Anterior cingulate cortex (tissue), 58 donors: ENCODE results near the gene TEX29.

ENCODE experiments used
- DNase-seq, 58 donors: peaks; one replicate each; lab custom pipeline; 2025; lab: John Stamatoyannopoulos, UW

Gene TEX29

DNA sequence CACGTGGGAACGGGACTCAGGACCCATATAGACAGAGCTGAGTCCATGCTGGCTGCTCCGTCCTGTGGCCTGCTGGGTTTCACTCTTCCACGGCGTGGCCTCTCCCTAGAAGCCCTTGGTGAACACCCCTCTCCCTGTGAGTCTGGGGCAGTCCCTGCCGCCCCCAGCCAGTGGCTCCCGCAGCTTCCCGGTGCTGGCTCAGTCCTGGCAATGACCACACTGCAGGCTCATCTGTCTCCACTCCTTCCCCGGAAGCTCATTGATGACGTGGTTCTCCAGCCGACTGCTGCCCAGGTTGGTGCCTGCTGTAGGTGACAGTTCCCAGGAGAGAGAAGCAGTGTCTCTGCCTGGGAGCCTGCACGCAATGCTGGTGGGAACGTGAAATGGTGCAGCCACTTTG is 2.1 kb upstream of the TEX29 start:
- no peak for DNase-seq

DNA sequence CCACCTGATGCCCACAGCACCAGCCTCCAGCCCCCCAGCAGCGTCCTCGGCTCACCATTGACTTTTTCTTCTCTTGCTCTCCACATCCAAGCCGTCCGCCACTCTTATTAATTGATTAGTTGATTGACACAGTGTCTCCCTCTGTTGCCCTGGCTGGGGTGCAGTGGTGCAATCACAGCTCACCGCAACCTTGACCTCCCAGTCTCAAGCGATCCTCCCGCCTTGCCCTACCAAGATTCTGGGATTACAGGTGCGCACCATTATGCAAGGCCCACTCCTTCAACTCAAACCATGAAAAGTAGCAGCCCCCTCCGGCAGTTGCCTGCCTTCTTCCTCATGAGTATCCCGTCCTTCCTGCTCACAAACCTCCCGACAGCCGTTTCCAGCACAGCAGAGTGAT is 921 bp upstream of the TEX29 start:
- DNase-seq = no peak

DNA sequence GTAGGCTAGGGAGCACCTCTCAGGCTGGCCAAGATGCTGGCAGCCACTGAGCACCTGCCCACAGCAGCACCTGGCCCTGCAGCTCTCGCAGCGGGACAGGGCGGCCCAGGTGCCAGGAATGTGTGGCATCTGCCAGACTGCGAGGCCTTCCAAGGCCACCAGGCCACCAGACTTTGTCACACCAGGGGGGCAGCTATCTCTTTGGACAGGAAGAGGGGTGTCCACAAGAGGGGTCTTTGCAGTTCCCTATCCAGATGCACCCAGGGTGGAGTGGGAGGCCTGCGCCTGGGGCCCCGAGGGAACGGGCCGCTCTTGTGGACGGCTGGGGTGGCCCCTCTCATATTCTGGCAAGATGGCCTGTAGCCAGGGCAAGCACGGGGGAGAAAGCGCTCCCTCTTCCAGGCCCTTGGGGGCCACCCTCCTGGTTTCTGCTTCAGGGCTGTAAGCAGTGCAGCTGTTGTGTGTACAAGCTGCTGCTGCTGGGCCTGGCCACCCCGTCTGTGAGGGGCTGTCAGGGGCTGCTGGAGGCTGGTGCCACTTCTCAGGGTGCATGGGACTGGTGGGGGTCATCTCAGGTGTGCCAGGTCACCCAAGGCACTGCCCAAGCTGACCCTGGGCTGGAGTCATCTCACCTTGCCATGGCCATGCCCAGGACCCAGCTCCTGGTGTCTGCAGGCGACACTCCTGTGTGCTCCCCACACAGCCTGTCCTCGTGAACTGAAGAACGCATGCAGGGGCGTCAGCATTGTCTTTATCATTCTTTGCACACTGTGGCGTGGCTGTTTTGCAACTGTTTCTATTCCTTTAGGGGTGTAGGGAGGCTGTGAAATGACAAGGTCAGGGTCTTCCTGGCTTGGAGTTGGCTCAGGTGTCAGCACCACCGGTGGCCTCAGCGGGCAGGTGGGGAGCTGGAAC is 1.8 kb downstream of the TEX29 start:
- no peak for DNase-seq

DNA sequence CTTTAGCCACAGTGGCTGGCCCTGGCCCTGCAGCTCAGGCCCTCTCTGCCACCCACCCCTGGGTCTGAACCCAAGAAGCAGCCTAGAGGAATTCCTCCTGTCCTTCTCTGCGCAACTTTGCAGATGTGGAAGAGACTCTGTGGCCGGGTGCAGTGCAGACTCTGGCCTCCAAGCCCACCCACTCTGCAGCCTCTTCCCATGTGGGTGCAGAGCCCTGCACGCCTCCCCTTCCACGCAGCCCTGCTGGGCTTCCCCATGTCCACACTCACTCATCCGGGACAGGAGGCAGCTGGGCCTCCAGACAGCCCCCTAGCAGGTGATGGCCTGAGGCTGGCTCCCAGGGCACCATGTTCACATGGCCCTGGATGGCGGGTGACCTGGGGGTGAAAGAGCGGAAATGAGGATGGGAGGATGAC is 2.5 kb downstream of the TEX29 start:
- no peak for DNase-seq

DNA sequence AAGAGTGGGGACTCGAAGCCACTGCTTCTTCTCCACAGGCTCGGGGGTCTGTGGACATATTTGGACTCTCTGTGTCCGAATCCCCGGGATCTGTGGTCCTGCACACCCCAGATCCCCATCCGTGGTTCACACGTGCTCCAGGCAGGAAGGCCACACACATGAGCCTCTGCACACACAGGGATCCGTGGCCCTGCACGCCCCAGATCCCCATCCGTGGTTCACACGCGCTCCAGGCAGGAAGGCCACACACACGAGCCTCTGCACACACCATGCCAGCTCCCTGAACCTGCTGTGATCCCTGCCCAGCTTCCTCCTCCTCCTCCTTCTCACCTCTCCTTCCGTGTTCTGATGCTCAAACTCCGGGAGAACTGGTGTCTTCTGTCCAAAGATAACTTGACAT is 3.1 kb downstream of the TEX29 start:
- DNase-seq = no peak

DNA sequence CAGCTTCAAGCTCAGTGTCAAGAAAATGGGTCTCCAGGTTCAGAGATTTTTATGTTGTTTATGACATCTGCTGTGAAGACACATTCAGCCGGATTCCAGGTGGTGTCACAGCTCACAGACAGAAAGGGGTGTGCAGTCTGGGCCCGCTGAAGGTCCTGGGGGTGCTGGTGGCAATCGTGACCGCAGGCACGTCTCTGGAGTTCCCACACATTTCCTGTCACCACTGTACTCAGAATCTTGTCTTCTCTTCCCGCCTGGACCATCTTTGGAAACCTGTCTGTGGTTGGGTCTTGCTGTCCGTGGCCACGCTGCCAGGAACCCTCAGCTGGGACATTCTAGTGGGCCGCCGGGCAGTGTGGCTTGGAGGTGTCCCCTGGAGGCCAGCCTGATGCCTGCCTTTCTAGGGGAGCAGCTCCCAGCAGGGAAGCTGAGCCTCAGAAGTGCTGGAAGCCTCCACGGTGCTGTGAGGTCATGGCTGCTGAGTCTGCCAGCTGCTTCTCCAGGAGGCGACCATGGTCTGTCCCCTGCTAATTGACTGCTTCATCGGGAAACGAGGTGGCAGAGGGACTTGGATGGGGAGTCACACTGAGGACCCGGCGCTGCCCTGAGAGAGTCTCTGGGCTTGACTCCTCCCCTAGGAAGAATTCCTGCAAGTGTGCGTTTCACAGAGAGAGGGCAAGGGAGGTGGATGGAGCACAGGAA is 3.7 kb downstream of the TEX29 start:
- no peak for DNase-seq

DNA sequence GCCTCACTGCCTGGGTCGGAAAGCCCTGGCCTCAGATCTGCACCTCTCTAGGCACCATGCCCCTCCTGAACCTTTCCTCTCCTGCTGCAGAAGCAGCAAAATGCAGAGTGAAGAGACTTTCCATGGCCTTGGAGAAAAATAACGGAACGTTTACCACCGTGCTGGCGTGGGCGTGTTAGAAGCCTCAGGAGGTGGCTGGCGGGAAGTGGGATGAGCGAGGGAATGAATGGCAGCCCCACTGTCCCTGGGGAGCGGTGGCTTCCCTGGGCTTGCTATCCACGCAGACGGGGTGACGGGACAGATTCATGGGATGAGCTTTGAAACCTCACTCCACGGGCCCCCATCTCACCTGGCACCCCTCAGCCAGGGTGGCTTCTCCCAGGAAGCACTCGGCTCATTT is 4.3 kb downstream of the TEX29 start:
- no peak for DNase-seq

DNA sequence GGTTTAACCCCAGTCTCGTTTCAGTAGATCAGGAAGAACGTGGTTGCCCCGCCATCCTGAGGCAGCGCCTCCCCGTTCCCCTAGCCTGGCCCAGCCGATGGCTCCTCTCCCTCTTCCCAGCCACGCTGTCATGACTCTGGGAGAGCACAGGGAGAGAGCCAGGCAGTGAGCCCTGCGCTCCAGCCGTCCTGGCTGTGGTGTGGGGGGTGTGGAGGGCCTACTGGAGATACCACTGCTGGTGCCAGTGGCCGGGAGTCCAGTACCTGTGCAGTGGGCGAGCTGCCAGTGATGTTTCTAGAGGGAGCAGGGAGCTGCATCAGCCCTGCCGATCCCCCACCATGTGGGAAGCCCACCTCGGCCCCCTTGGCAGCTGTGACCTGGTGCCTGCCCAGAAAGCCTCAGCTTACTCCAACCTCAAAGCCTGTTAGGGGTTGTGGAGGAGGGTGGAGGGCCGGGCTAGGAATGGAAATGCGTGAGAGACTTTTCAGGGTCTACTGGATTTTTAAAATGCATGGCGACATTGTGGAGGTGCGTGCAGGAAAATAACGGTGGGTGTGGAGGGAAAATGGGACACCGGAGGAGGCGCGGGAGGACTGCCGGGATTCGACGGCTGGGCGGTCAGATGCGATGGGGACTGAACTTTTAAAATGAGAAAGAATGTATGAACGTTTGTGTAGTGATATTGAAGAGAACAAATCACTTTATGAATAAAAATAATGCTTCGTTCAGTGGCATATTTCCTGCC is 4.9 kb downstream of the TEX29 start:
- no peak for DNase-seq

DNA sequence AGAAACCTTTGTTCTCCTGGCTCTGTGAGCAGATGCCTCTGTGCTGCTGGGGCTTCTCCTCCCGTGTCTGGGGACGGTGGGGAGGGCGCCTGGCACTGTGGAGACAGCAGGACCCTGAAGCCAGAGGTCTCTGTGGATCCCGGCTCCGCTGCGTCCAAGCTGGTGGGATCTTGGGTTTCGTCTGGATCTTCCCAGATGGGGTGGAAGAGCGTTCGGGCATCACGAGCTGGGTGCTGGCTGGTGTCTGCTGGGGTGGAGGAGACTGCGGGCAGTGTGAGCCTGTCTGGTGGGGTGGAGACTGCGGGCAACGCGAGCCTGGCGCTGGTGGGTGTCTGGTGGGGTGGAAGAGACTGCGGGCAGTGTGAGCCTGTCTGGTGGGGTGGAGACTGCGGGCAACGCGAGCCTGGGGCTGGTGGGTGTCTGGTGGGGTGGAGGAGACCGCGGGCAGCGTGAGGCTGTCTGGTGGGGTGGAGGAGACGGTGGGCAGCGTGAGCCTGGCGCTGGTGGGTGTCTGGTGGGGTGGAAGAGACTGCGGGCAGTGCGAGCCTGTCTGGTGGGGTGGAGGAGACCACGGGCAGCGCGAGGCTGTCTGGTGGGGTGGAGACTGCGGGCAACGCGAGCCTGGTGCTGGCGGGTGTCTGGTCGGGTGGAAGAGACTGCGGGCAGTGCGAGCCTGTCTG is 5.6 kb downstream of the TEX29 start:
- DNase-seq = no peak

DNA sequence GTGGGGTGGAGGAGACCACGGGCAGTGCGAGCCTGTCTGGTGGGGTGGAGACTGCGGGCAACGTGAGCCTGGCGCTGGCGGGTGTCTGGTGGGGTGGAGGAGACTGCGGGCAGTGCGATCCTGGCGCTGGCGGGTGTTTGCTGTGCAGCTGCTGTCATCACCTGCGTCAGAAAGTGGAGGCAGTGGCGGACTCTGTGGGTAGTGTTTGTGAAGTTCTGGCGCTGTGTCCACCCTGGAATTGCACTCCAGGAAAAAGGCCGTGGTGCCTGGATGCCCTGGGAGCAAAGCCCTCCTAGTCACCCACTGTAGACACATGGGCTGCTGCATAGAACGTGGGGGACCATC is 6.2 kb downstream of the TEX29 start:
- DNase-seq = peak in 4 of 58 donors; percentile 18 to 56 (median 46)

DNA sequence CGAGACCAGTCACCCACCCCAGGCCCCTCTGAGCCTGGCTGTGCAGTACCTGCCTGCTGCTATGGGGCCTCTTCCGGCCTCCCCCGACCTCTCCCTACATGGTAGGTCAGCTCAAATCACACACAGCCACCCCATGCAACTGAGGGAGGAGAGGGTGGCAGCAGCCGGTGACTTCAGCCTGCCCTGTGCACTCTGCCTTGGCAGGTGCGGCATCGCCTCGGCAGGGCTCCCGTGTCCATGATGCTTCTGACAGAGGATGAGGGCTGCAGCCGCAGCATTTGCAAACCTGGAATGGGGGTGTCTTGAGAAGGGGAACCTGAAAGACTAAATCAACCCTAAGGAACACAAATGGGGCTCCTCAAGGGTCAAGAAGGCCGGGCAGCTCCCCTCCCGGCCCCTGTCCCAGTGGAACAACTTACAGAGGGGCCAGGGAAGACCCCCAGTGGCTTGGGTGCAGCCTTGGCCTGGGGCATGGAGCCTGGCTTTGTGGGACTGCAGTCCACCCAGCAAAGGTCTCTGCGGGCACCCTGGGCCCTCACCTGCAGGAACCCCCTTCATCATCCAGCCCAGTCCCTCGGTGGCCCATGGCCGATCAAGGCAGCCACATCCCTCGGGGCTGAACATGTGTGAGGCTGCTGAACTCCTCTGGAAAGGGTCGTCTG is 6.7 kb downstream of the TEX29 start:
- no peak for DNase-seq

DNA sequence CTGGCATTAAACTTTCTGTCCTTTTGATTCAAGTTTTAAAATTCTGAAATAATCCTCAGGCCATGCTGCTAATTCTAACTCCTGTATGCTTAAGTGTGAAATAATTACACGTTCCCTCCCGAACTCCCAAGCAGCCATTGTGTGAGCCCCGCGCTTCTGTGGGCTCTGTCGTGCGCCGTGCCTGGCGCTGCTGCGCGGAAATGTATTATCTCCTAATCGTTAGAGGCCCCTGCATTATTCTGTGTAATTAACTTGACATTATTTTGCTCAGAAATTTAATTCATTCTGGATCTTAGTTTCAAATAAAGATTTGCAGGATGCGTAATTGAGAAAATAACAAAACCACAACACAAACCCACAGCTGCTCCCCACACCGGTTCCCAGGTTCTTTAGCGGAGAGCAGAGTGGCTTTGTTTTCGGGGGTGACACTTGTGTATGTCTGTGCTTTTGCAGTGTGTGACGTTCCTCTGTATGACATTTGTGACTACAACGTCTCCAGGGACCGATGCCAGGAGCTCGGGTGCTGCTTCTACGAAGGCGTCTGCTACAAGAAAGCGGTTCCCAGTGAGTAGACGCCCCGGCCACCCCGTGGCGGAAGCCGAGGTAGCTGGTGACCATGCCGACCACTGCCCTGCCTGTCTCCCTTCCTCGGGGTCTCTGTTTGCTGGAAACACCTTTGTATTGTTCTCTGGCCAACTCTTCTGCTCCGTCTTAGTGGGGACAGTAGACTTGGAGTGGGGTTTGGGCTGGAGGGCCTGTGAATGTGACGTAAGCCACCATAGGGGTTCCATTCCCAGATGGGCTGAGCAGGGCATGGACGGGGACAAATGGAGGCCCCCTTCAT is 7.5 kb downstream of the TEX29 start:
- DNase-seq = no peak

DNA sequence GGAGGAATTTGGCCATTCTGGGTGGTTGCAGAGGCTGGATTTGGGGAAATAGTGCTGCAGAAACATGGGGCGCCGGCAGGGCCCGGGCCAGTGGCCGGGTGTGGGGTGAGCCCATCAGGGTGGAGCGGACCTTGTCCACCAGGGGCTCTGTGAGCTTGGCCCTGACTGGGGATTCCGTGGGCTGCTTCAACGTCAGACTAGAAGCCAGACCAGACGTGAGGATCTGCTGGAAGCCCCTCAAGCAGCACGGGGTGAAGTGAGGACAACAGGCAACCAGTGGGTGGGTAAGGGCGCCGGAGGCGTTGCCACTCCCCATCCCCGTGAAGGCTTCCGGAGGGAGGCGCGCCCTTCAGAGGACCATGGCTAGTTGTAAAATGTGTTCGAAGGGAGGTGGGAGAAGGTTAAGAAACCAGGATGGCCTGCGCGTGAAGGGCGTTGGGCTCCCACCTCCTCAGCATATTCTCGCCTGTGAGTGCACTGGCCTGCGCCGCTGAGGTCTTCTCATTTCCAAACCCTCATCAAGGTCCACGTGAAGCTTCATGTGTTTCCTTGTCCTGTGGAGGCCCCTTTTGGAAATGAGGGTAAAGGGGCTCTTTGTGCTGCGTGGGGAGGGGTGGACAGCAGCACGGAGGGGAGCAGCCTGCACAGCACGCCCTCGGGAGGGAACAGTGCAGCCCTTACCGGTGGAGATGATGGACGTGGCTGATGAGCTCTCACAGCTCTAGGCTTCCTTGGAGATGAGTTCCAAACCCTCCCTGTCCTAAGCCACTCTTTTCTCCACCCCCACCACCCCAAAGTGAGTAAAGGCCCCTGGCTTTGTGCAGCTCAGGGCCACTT is 8.3 kb downstream of the TEX29 start:
- DNase-seq = no peak

DNA sequence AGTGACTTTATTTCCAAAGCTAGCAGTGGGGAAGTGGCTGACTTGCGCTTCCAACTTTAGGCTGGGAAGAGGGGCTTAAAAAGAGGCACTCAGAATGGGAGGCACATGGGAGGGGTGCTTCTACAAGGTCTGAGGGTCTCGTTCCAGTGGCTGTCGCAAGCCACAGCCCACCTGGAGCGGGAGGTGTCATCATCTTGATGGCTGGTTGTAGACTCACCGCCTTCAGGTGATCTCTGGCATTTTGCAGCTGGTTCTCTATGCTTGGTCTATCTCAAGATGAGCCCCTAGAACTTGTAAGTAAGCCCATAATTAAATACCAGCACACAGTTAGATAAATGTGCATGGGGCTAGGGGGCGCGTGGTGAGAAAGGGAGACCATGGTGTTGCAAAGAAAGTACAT is 9.2 kb downstream of the TEX29 start:
- DNase-seq = no peak

DNA sequence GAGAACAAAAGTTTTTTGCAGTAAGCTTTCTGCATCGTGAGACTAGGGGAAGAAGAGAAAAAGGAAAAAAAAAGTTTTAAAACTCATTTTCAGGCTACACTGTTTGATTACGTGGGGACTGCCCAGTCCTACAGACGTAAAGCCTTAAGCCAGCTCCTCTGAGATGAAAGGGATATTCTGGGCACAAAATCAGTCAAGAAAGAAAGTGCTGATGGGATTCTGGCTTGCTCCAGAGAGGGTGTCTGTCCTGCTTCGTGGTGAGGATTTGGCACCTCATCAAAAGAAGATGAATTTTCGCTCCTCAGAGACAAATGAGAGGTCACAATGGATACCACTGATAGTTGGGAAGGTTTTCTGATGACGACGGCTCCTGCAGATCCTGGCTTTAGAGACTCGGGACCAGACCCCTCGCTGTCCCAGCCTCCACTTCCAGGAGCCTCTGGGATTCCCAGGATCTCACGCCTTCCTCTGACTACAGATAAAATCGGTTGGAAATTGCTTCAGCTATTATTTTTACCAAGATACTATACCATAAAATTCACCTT is 9.7 kb downstream of the TEX29 start:
- DNase-seq = no peak

DNA sequence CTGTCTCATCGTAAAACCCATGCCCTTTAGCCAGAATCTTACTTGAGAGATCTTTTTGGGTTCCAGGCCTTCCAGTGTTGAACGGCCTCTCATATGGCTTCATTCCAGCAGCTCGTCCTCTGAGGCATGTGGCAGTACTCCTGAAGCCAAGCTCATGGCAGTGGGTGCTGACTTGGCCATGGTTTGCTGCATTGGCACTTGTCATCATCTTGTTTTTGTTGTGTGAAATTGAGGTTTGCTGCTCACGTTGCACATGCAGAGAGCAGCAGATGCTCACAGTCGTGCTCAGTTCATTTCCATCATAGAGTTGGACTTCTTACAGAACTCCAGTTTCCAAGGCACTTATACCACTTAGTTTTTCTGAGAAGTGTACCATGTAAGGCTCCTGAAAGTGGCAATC is 14.9 kb downstream of the TEX29 start:
- peak in 7 of 58 donors; percentile 18 to 41 (median 27) for DNase-seq

DNA sequence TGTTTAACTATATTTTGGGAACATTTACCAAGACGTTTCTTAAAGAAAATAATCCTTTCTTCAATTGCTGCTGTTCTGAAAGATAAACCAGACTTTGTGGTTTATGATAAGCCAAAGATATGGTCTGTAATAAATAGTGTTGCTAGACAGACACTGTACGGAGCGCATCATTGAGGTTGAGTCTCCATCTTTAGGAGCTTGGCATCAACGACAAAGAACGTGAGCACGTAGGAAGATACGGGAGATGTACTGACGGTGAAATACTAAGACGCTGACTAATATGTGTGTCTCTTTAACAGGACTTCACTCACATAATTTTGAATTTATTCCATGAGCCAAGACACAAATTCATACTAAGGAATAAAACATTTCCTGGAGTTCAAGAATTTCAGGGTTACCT is 16.2 kb downstream of the TEX29 start:
- no peak for DNase-seq

DNA sequence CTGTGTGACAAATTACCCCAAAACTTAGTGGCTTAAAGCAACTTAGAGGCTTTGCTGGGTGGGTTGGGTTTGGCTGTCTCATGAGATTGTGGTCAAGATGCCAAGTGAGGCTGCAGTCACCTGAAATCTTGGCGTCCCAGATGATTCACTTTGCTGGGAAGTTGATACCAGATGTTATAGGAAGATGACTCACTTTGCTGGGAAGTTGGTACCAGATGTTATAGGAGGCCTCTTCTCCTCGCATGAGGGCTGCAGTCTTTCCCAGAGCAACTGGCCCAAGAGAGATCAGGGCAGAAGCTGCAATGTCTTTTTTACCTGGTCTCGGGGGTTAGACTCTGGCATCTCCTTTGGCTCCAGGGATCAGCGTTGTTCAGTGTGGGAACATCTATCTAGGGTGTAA is 16.8 kb downstream of the TEX29 start:
- DNase-seq = no peak
